ENCODE data around the gene GCM1. TPM values are rescaled to one million over a fixed set of nuclear protein-coding genes. Genes with fewer than 3 reads are reported as not detected.

Gene GCM1
- total RNA-seq, 4 donors from 2014 or later, result not detected

GRCh38 chr6:53100561-53100960 is 48.1 kb downstream of the GCM1 start:
- no peak overlapping the region for H3K27ac ChIP-seq
- no peaks in the 10 kb centered on the region for H3K36me3 ChIP-seq
- DNase-seq, result no peak
- H3K27me3 ChIP-seq, result no peaks in the 10 kb centered on the region
- H3K4me3 ChIP-seq, result no peak overlapping the region
- intact Hi-C loops (cut with DNase I; ENCODE audit: low total_unique reads), result no loop called here
- TF ChIP-seq POLR2A (IDR thresholded peaks at IDR 0.05) (no peak), CTCF (IDR thresholded peaks at IDR 0.05) (no peak)
- H3K9me3 ChIP-seq, result no peaks in the 10 kb centered on the region
- H3K4me1 ChIP-seq, result no peaks in the 10 kb centered on the region

GRCh38 chr6:53095716-53096115 is 52.9 kb downstream of the GCM1 start:
- intact Hi-C loops (cut with DNase I; ENCODE audit: low total_unique reads), result no loop called here
- H3K4me1 ChIP-seq, result no peaks in the 10 kb centered on the region
- TF ChIP-seq CTCF (IDR thresholded peaks at IDR 0.05) (no peak), POLR2A (IDR thresholded peaks at IDR 0.05) (no peak)
- H3K27ac ChIP-seq, result no peak overlapping the region
- H3K4me3 ChIP-seq, result no peak overlapping the region
- H3K9me3 ChIP-seq, result no peaks in the 10 kb centered on the region
- DNase-seq, result no peak
- no peaks in the 10 kb centered on the region for H3K27me3 ChIP-seq
- no peaks in the 10 kb centered on the region for H3K36me3 ChIP-seq

GRCh38 chr6:53095270-53095669 is 53.4 kb downstream of the GCM1 start:
- TF ChIP-seq CTCF (IDR thresholded peaks at IDR 0.05), result no peak
- no peak for TF ChIP-seq POLR2A (IDR thresholded peaks at IDR 0.05)
- intact Hi-C loops (cut with DNase I; ENCODE audit: low total_unique reads), result no loop called here
- H3K36me3 ChIP-seq, result no peaks in the 10 kb centered on the region

GRCh38 chr6:53090576-53090975 is 58.1 kb downstream of the GCM1 start:
- Histone ChIP-seq H3K9me3 (no peaks in the 10 kb centered on the region), H3K4me3 (no peak overlapping the region), H3K36me3 (no peaks in the 10 kb centered on the region), H3K4me1 (no peaks in the 10 kb centered on the region), H3K27me3 (no peaks in the 10 kb centered on the region), H3K27ac (no peak overlapping the region)
- no peak for DNase-seq
- TF ChIP-seq CTCF (IDR thresholded peaks at IDR 0.05) (no peak), POLR2A (IDR thresholded peaks at IDR 0.05) (no peak)
- intact Hi-C loops (cut with DNase I; ENCODE audit: low total_unique reads), result no loop called here

More at GRCh38 chr6:53095270-53095669, 53.4 kb downstream of the GCM1 start:
- Histone ChIP-seq H3K4me1 (no peaks in the 10 kb centered on the region), H3K27ac (no peak overlapping the region), H3K9me3 (no peaks in the 10 kb centered on the region), H3K4me3 (no peak overlapping the region), H3K27me3 (no peaks in the 10 kb centered on the region)
- DNase-seq, result no peak

GRCh38 chr6:53089948-53090347 is 58.7 kb downstream of the GCM1 start:
- no peak for DNase-seq
- intact Hi-C loops (cut with DNase I; ENCODE audit: low total_unique reads), result no loop called here
- no peak overlapping the region for H3K27ac ChIP-seq
- TF ChIP-seq POLR2A (IDR thresholded peaks at IDR 0.05) (no peak), CTCF (IDR thresholded peaks at IDR 0.05) (no peak)
- no peak overlapping the region for H3K4me3 ChIP-seq
- H3K9me3 ChIP-seq, result no peaks in the 10 kb centered on the region
- H3K36me3 ChIP-seq, result no peaks in the 10 kb centered on the region
- H3K4me1 ChIP-seq, result no peaks in the 10 kb centered on the region
- no peaks in the 10 kb centered on the region for H3K27me3 ChIP-seq

Measured in uterus (tissue), 4 donors.